Measurements from ENCODE around the gene MALRD1.

The MALRD1 gene

DNA sequence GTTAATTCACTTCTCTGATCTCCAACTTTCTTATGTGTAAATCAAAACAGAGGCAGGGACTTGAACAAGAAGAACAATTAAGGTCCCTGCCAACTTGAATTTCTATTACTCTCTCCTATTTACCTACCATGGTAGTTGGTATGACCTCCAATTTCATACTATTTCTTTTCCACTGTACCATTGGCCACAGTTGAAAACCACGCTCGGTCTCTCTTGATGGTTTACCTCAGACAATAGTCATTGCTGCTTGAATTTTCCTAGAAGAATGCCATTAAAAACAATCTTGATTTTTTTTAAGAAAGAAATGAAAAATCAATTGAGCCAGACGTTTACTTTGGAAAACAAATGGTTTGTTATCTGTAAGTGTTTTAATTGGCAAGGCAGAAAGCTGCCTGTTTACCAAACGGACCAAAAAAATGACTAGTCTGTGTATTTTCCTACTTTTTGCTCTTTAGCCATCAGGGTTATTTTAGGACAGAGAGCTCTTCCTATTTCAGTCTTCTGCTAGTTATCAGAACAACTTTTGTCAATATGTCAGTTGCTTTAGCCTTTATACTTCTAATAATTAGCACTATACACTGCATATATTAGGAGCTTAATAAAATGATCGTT lies 610.1 kb downstream of the MALRD1 start:
- DNase-seq, result no peak

DNA sequence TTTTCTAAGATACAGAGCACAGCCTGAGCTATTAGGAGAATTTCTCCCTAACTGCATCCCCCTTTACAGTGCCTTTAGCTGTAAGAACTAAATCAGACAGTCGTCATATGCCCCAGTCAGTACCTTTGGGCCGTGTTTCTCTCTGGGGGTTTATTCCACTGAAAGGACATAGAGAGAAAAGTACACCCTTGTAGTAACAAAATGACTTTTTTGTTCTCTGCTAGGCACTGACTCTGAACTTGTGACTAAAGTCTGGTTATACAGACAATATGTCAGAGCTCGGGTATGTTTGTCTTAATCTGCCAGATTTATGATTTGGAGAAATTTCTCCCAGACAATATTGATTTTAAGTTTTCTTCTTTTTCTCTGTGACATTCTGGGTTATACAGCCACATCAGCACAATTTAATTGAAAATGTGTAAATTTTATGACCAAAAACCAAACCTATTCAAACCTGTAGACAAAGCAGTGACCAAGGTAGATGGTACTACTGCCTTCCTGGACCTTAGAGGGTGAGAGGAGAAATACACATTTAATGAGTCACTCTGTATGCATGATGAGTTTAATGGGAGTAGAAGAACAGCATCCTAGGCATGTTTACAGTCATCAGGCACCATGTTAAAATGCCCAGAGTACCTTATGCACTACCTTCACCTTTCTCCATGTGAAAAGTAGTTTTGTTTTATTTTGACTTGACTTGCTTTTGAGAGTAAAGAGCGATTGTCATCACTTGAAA lies 611.5 kb downstream of the MALRD1 start:
- no peak for DNase-seq

DNA sequence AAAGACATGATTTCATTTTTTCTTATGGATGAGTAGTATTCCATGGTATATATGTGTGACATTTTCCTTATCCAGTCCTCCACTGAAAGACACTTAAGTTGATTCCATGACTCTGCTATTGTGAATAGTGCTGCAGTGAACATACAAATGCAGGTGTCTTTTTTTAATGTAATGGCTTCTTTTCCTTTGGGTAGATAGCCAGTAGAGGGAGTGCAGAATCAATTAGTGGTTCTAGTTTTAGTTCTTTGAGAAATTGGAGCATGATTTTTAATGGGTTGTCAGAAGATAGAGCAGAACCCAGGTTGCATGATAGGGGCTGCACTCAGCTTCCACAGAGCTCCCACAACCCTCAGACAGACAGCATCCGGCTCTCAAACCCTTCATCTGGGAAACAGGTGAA lies 614.7 kb downstream of the MALRD1 start:
- no peak for DNase-seq

DNA sequence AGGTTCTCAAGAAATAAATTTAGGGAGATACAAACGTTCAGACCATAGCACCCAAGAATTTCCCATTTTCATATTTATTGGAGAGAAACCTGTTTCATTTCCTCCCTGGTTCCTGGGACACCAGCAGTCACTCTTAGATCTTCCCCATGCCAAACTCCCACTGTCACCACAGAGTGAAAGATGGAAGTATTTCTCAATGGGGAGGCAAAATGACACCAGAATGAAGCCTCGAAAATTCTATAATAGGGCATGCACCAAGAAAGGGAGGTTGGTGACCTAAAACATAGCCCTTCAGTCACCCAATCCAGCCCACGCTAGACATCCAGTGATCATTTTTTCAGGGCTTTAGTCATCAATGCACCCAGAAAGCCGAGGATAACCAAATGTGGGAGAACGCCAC lies 619.5 kb downstream of the MALRD1 start:
- no peak for DNase-seq

DNA sequence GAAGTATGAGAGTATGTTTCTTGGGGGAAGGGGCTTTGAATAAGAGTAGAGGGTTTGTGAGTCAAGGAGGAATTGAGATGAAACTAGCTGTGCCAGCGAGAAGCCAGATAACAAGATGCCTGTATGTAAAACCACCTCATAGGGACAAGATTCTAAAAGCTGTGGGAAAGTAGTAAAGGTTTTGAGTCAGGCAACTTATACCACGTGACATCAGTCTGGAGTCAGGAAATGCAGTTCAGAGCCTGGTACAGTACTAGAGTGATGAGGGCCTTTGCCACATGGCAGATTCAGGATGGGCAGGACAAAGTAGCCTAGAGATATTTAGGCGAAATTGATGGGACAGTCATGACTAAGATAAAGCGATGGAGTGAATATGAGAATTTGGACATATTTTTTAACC lies 627.5 kb downstream of the MALRD1 start:
- no peak for DNase-seq

DNA sequence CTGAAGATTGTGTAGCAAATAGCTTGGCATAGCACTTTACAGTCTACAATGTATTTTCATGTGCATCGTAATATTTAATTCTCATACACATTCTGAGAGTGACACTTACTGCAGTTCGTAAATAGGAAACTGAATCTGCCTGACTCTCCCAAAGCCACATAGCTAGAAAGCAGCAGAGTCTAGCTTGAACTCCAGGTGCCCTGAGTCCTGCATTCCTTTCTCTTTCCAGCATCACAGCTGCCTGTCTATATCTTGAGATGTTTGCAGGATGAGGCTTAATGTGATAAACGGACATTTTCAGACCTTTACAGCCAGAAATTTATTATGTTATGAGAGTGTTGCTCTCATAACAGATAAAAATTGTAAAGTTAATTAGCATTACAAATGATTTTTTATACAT lies 634.8 kb downstream of the MALRD1 start:
- DNase-seq, result no peak

DNA sequence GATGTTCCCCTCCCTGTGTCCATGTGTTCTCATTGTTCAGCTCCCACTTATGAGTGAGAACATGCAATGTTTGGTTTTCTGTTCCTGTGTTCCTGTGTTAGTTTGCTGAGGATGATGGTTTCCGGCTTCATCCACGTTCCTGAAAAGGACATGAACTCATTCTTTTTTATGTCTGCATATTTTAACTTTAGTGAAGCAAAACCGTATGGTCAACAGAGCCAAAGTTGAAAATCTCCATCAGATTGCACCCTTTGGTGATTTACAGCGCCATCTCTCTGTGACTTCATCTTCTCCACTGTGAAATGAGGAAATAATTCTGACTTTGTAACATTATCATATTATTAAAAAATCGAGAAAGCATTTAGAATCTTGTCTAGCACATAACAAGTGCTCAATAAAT lies 635.4 kb downstream of the MALRD1 start:
- no peak for DNase-seq

DNA sequence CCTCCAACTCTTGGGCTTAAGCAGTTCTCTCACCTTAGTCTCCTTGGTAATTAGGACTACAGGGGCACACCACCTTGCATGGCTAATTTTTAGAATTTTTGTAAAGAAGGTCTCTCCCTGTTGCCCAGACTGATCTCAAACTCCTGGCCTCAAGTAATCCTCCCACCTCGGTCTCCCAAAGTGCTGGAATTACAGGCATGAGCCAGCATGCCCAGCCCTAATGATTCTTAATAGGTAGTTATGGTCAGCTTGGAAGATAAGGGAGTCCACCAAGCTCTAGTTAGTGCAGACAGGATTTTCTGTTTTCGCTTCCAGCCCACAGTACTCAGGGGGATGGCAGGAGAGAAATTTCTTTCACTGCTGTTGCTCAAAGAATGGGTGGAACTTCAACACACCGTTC lies 639.7 kb downstream of the MALRD1 start:
- no peak for DNase-seq

DNA sequence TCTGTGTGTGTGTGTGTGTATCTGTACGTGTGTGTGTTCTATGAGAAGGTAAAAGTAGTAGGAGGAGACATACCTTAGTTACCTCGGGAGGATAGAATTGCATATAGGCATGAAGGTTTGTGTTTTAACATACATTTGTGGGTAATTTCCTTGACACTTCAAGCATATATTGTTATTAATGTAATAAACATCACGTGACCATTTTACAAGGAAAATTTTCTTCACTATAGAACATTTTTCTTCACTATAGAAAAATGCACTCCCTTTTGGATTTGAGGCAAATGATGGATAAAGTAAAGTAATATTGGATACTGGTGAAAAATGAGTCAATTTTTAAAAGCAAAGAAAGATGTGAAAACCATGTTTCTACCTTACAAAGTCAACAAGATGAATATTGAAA lies 640.6 kb downstream of the MALRD1 start:
- DNase-seq, result no peak

DNA sequence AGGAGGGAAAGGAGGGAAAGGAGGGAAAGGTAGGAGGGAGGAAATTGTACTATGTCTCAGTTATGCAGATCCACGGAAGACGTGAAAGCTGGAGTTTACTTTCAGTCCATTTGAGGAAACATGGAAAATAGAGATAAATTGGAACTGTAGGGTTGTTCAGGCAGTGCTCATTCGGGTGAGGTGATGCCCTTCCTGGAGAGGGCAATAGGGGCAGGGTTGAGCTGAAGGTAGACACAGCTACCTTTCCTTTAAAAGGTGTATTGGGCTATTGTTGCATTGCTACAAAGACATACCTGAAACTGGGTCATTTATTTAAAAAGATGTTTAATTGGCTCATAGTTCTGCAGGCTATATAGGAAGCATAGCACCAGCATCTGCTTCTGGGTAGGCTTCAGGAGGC lies 650.7 kb downstream of the MALRD1 start:
- DNase-seq, result no peak

DNA sequence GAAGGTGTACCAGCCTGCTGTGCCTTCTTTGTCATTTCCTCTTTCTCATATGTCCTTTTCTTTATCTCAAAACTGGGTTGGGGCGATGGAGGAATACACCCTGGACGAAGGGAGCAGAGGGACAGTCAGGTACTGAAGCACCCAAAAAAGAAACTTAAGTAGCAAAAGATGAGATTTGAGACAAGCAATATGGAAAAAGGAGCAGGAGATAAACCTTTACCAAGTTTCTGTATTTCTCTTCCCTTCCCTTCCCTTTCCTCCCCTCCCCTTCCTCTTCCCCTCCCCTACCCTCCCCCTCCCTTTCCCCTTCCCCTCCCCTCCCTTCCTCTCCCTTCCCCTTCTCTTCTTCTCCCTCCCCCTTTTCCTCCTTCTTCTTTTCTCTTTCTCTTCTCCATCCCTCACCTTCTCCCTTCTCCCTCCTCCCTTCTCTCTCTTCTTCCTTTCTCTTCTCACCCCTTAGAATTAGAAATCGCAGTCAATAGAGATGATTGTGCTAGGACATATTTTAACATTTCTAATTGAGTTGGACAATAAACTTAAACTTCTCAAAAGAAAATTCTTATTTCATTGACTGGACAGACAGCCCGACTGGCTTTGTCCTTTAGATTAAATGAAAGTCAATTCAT lies 652.9 kb downstream of the MALRD1 start:
- DNase-seq, result no peak

DNA sequence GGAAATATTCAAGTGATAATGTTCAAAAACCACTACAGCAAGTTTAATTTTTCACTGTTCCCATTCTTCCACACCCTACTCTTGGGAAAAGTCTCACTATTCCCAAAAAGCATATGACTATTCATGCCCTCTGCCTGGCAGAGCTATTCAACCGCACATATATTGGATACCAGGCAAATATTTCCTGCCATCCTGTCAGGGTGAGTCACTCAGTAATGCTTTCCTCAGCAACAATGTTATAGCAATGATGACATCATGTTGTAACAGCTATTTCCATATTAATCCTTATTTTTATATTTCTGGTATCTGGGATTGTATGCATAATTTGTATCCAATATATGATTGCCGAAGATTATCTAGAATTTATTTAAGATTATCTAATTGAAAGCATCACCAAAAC lies 653.6 kb downstream of the MALRD1 start:
- DNase-seq, result no peak

DNA sequence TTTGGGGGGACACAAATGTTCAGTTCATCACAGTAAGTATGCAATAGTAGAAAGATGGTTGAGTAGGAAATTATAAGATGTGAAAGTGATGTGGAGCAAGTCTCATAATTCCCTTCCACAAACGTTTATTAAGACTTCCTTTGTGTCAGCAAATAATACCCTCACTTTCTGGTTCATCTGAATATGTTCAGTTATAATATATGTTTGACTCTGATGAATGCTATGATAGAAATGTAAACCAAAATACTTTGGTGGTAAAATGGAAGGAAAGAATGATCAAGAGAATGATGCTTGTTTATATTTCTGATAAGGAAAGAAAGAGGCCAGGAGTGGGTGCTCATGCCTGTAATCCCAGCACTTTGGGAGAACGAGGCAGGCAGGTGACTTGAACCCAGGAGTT lies 655.9 kb downstream of the MALRD1 start:
- DNase-seq, result no peak

DNA sequence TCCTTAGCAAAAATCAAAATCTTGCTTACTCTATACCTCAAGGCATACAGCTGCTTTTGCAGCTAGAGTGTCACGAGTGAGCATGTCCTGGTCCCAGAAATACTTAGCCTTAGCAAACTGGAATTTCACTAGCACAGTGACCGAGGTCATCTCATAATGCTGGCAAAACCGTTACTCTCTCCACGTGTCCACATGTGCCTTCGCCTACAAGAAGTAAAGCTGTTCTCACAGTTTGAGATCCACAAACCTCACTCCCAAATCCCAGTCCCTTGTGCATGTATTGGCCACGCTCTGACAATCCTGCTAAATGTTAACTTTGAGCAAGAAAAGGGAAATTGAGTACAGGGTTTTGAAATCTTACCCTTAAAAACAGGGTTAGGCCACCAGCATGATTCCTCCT lies 656.6 kb downstream of the MALRD1 start:
- DNase-seq, result no peak

DNA sequence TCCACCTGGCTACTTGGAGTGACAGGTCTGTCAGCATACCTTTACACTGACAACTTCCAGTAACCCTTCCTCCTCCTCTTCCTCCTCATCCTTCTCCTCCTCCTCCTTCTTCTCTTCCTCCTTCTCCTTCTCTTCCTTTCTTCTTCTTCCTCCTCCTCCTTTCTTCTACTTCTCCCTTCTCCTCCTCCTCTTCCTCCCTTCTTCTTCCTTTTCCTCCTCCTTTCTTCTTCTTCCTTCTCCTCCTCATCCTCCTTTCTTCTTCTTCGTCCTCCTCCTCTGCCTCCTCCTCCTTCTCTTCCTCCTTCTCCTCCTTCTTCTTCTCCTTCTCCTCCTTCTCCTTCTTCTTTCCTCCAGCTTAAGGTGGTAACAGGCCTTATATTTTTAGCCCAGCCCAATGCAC lies 658.3 kb downstream of the MALRD1 start:
- no peak for DNase-seq

DNA sequence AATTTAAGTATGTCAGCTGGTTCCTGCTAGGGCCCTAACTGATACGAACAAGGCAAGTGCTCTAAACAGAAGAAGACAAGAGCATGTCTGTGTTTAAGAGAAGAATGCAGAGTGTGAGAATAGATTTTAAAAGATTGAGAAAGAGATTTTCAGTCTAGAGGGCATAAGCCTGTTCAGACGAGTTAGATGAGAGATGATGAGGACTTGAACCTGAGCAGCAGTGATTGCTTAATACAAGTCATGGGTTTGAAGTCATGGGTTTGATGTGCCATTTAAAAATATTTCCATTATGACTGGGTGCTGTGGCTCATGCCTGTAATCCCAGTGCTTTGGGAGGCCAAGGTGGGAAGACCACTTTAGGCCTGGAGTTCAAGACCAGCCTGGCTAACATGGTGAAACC lies 658.8 kb downstream of the MALRD1 start:
- DNase-seq, result no peak

DNA sequence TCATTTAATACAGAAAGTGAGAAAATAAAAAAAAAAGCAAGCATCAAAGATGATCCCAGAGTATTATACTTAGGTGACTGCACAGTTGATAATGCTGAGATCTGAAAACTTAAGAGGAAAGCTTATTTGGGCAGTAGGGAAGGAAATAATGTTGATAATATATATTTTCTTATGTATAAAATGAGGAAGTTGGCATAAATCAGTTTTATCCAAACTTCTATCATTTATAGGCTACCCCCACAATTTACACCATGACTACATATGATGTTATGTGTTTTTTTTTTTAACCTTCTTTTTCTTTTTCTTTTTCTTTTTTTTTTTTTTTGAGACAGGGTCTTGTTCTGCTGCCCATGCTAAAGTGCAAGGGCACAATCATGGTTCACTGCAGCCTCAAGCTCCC lies 659.4 kb downstream of the MALRD1 start:
- DNase-seq, result no peak

DNA sequence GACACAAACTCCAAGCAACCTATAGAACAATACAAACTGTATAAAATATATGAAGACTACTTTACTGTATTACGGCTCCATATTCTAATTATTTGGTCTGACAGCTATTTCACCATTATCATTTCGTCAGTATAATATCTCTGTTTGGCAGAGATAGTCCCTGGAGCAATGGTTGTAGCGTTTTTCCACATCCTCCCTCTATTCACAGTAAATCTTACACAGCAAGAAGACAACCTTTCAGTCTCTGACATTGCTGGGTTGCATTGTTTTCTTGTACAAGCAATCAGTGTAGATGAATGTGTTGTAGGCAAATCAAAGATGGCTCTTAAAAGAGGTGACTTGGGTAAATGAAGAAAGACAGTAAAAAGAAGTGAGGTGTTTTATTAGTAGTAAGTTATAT lies 662.0 kb downstream of the MALRD1 start:
- no peak for DNase-seq

DNA sequence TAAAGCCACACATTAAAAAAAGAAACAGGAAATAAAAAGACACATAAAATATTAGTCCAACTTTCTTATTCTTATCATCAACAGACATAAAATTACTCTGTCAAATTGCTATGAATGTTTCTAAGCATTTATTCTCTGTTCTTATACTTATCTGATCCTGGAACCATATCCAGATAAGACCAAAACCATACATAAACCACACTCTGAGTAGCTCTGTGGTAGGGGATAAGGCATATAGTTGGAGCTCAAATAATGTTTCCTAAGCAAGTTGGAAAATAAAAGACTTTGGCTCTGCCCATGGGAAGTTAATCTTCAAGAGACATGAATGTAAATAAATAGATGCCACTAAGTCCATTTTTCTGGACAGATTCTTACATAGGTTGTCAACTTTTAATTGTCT lies 664.6 kb downstream of the MALRD1 start:
- no peak for DNase-seq

DNA sequence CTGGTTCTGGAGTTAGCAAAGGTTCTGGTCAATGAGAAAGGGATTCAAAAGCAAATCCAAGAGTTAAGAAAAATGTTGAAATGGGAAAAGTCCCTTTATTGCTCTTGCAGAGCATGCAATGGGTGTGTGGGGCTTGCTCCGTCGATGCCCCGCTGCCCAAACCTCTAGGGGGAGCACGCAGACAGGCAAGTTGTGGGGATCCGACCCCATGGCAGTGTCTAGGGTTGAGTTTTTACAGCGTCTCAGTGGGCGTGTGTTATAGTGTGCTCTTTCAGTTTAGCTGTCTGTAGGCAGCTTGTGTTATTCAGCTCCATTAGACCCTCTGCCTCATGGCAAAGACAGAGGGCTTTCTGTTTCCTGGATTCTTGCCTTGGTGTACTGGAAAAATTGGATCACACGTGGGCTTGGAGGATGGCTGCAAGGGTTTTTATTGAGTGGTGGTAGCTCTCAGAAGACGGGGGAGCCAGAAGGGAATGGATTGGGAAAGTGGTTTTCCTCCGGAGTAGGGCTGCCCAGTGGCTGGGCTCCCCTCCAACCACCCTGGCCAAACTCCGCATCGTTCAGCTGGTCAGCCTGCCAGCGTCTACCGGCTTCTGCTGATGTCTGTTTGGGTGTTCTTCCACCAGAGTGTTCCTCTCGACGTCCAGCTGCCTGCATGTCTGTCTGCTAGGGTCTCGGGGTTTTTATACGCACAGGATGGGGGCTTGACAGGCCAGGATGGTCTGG lies 665.4 kb downstream of the MALRD1 start:
- DNase-seq, result no peak

DNA sequence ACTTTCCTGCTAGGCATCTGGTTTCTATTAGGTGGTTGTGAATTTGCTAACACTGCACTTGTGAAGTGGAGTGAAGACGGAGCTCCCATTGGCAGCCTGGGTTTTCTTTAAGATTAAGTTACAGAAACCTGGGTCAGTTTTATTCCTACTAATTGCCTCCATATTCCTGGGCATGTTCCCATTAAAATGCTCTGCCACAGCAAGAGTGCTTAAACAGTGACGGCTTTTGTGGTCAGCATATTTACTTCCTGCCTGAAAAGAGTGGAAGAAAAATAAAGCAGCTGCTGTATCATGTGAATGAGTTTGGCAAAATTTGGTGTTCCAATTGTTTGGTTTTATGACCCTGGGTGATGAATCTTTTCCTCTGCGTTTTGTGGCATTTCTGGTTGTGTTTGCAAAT lies 670.7 kb downstream of the MALRD1 start:
- no peak for DNase-seq

DNA sequence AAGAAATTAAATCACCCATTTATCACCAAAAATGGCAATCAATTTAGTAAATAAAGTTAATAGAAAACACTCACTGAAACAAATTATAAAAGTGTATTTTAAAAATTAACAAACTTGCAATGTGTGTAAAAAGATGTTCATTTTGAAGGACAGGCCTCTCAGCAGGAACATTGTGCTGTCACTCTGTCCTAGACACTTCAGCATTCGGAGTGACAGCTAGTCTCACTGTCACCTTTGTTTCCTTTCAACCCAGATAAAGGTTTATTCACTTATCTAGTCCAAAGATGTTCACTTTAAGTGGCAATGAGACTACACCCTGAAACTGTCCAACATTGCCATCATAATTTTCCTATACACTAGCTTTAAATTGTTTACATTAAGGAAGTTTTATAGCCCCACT lies 675.7 kb downstream of the MALRD1 start:
- no peak for DNase-seq

DNA sequence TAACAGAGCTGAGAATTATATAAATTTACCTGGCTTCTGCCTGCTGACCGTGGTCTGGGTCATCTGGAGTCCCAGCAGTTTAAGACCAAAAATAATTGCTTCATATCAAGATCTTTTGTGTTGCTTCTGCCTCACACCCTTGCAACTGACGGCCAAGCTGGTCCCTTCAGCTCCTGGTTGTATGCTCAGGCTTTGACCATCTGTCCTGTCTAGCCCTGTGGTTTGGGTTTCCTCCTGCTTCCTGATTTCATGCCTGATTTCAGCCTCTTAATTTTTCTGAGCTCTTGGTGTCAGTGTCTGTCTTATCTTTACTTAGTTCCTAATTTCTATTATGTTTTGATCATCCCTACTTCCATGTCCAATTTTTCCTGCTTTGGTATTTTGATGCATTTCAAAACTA lies 679.8 kb downstream of the MALRD1 start:
- no peak for DNase-seq

DNA sequence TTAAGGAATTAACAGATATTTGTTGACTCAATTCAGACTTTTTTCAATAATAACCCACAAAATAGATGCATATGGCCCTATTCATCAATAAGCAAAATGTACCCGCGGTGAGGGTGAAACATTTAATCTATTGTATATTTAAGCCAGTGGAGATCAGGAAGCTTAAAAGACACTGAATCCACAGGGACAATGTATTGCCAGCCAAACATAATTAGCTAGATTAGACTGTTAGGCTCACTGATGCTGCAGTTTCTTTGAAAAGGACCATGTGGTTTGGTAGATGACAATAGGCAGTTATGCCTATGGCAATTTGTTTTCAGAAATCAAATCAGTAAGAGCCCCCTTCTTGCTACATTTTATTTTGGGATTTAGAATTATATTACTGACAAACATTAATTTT lies 680.4 kb downstream of the MALRD1 start:
- DNase-seq, result no peak

Measured in stimulated activated CD8-positive, alpha-beta memory T cell treated with anti-CD3 and anti-CD28 coated beads, Interleukin-4, amount 100 ng/mL, for 48 hours (primary cell).